Upper lobe of left lung (tissue), 4 donors: ENCODE data around the gene USP31.

ENCODE experiments used
- CTCF ChIP-seq, 6 experiments: fragments of 450-650 bp in 4 of 6; fragments of 200-600 bp in 2 of 6; sonication (generic) in 2 of 6; IDR thresholded peaks; one replicate each; pipeline ENCODE4 v1.5.1; 2016 to 2019; ENCODE audit warnings: antibody characterized with exemption in 6 of 6
- EP300 ChIP-seq, 4 donors: sonication (generic); formaldehyde crosslinking; IDR thresholded peaks; one replicate each; pipeline ENCODE4 v1.5.1; 2017; ENCODE audit warnings: antibody characterized with exemption in 4 of 4, control low read depth in 2 of 4
- POLR2A ChIP-seq, 4 donors: fragments of 450-650 bp; IDR thresholded peaks; one replicate each; pipeline ENCODE4 v1.5.1; 2016 to 2017; ENCODE audit warnings: antibody characterized with exemption in 4 of 4, mild to moderate bottlenecking in 2 of 4

DNA sequence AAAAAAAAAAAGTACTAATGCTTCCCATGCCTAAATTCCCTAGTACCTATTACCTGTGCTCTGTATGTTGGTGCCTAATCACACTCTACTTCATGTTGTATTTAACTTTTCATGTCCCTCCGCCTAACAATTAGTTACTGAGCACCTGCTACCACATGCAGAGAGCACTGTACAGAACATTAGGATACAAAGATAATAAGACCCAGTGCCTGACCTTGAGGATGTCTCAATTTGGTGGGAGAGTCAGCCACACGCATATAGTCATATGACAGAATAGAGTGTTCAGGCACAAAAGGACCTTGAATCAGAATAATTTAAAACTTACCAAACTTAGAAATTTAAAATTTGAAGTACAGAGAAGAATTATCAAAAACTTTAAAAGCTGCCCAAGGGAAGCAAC lies 42.1 kb downstream of the USP31 start:
- no peak for TF ChIP-seq CTCF (IDR thresholded peaks at IDR 0.05)
- no peak for TF ChIP-seq EP300 (IDR thresholded peaks at IDR 0.05)
- TF ChIP-seq POLR2A (IDR thresholded peaks at IDR 0.05): no peak
